H9 (cell line): ENCODE measurements around the gene TNFRSF1B. TPM values are rescaled to one million over a fixed set of nuclear protein-coding genes. Genes with fewer than 3 reads are reported as not detected.

Experiments
- DNase-seq: peaks from one replicate; pipeline ENCODE4 v3.0.0-alpha.2; 2017
- H2AFZ ChIP-seq: one replicate; pipeline ENCODE4 v1.6.1; 2013; ENCODE audit warnings: mild to moderate bottlenecking, low read length, control low read depth, moderate library complexity
- H2AK5ac ChIP-seq: 2 replicates; pipeline ENCODE4 v1.6.1; 2013; ENCODE audit warnings: low read length, control low read depth, mixed read lengths; ENCODE audit not compliant: insufficient read length
- H2BK120ac ChIP-seq: one replicate; pipeline ENCODE4 v1.6.1; 2013; ENCODE audit warnings: low read depth, mild to moderate bottlenecking, low read length, control low read depth, inconsistent platforms; ENCODE audit not compliant: poor library complexity, severe bottlenecking
- H2BK12ac ChIP-seq: 2 replicates; pipeline ENCODE4 v1.6.1; 2013; ENCODE audit warnings: low read length, control low read depth, mixed read lengths, low read depth; ENCODE audit not compliant: insufficient read length
- H2BK15ac ChIP-seq: 2 replicates; pipeline ENCODE4 v1.6.1; 2013; ENCODE audit warnings: low read depth, low read length, control low read depth
- H2BK20ac ChIP-seq: one replicate; pipeline ENCODE4 v1.6.1; 2013; ENCODE audit warnings: low read depth, mild to moderate bottlenecking, low read length, control low read depth, inconsistent platforms; ENCODE audit not compliant: poor library complexity, severe bottlenecking
- H2BK5ac ChIP-seq: 2 replicates; pipeline ENCODE4 v1.6.1; 2013; ENCODE audit warnings: low read length, control low read depth, mixed read lengths; ENCODE audit not compliant: insufficient read length
- H3K14ac ChIP-seq: 2 replicates; pipeline ENCODE4 v1.6.1; 2013; ENCODE audit warnings: low read length, control low read depth; ENCODE audit not compliant: insufficient read depth
- H3K18ac ChIP-seq: 2 replicates; pipeline ENCODE4 v1.6.1; 2013; ENCODE audit warnings: low read depth, mild to moderate bottlenecking, mixed read lengths, low read length, control low read depth; ENCODE audit not compliant: insufficient read length
- H3K23ac ChIP-seq: 2 replicates; pipeline ENCODE4 v1.6.1; 2013; ENCODE audit warnings: low read length, control low read depth, mixed read lengths, low read depth; ENCODE audit not compliant: insufficient read length
- H3K23me2 ChIP-seq: 2 replicates; pipeline ENCODE4 v1.6.1; 2013; ENCODE audit warnings: low read depth, mild to moderate bottlenecking, mixed read lengths, low read length, control low read depth; ENCODE audit not compliant: insufficient read length, poor library complexity, severe bottlenecking
- H3K27ac ChIP-seq: 2 replicates; pipeline ENCODE4 v1.5.1; 2013; ENCODE audit warnings: low read length, control low read depth, mixed read lengths, low read depth; ENCODE audit not compliant: insufficient read length
- H3K27me3 ChIP-seq: 2 replicates; pipeline ENCODE4 v1.6.1; 2013; ENCODE audit warnings: low read length, control low read depth, inconsistent platforms; ENCODE audit not compliant: insufficient read depth
- H3K4ac ChIP-seq: 2 replicates; pipeline ENCODE4 v1.6.1; 2013; ENCODE audit warnings: low read depth, mild to moderate bottlenecking, control low read depth, inconsistent platforms, low read length, moderate library complexity
- H3K4me1 ChIP-seq: 2 replicates; pipeline ENCODE4 v1.6.1; 2013; ENCODE audit warnings: low read length, control low read depth, inconsistent platforms; ENCODE audit not compliant: insufficient read depth
- H3K4me2 ChIP-seq: 2 replicates; pipeline ENCODE4 v1.6.1; 2013; ENCODE audit warnings: low read length, control low read depth, mixed read lengths; ENCODE audit not compliant: insufficient read length, insufficient read depth
- H3K56ac ChIP-seq: 2 replicates; pipeline ENCODE4 v1.6.1; 2013; ENCODE audit warnings: low read depth, mild to moderate bottlenecking, mixed read lengths, low read length, control low read depth; ENCODE audit not compliant: insufficient read length
- H3K79me1 ChIP-seq: 2 replicates; pipeline ENCODE4 v1.6.1; 2013; ENCODE audit warnings: low read depth, mild to moderate bottlenecking, moderate library complexity, low read length, control low read depth, inconsistent platforms; ENCODE audit not compliant: insufficient read depth, poor library complexity, severe bottlenecking
- H3K79me2 ChIP-seq: 2 replicates; pipeline ENCODE4 v1.6.1; 2013; ENCODE audit warnings: low read length, control low read depth, inconsistent platforms; ENCODE audit not compliant: insufficient read depth
- H3K9ac ChIP-seq: 2 replicates; pipeline ENCODE4 v1.6.1; 2013; ENCODE audit warnings: low read length, control low read depth, mixed read lengths; ENCODE audit not compliant: insufficient read length; ENCODE audit errors: extremely low read depth
- H3K9me3 ChIP-seq: one replicate; pipeline ENCODE4 v1.6.1; 2013; ENCODE audit warnings: low read depth, low read length, inconsistent platforms; ENCODE audit not compliant: control insufficient read depth
- H3T11ph ChIP-seq: one replicate; pipeline ENCODE4 v1.6.1; 2013; ENCODE audit warnings: mild to moderate bottlenecking, low read length, control low read depth, inconsistent platforms
- H4K20me1 ChIP-seq: one replicate; pipeline ENCODE4 v1.6.1; 2013; ENCODE audit not compliant: control insufficient read depth, insufficient read length, insufficient read depth
- H4K5ac ChIP-seq: 2 replicates; pipeline ENCODE4 v1.6.1; 2013; ENCODE audit warnings: low read depth, mild to moderate bottlenecking, mixed read lengths, low read length, control low read depth; ENCODE audit not compliant: insufficient read length
- H4K8ac ChIP-seq: replicated peaks from 2 replicates; pipeline ENCODE4 v1.6.1; 2013; ENCODE audit warnings: low read length, control low read depth, mixed read lengths, low read depth; ENCODE audit not compliant: insufficient read length
- H4K91ac ChIP-seq: 2 replicates; pipeline ENCODE4 v1.6.1; 2013; ENCODE audit warnings: low read depth, mild to moderate bottlenecking, moderate library complexity, mixed read lengths, low read length, control low read depth; ENCODE audit not compliant: insufficient read length
- H3K27ac Mint-ChIP-seq, 3 experiments: 2 replicates in 2 of 3; 3 replicates in 1 of 3; pipeline ENCODE4 v1.8.0; 2020 to 2021; ENCODE audit warnings: mixed read lengths in 3 of 3, mild to moderate bottlenecking in 1 of 3, moderate library complexity in 1 of 3
- H3K27me3 Mint-ChIP-seq: 2 replicates; pipeline ENCODE4 v1.8.0; 2021; ENCODE audit warnings: low read depth, mild to moderate bottlenecking, moderate library complexity, mixed read lengths
- H3K36me3 Mint-ChIP-seq, 3 experiments: 2 replicates in 2 of 3; 3 replicates in 1 of 3; pipeline ENCODE4 v1.8.0; 2020 to 2021; ENCODE audit warnings: low read depth in 3 of 3, mixed read lengths in 3 of 3; ENCODE audit not compliant: insufficient read depth in 1 of 3
- H3K4me1 Mint-ChIP-seq, 2 experiments: 2 replicates each; pipeline ENCODE4 v1.8.0; 2020; ENCODE audit warnings: mixed read lengths in 2 of 2
- H3K4me3 Mint-ChIP-seq, 2 experiments: 2 replicates in 1 of 2; 3 replicates in 1 of 2; pipeline ENCODE4 v1.8.0; 2020 to 2021; ENCODE audit warnings: mild to moderate bottlenecking in 2 of 2, mixed read lengths in 2 of 2, moderate library complexity in 1 of 2
- H3K9me3 Mint-ChIP-seq, 2 experiments: 2 replicates in 1 of 2; 3 replicates in 1 of 2; pipeline ENCODE4 v1.8.0; 2020; ENCODE audit warnings: mild to moderate bottlenecking in 2 of 2, mixed read lengths in 2 of 2, moderate library complexity in 1 of 2
- WGBS: extraction: QIAGEN DNeasy Blood & Tissue Kit; methylation state at CpG from one replicate; pipeline ENCODE4 v1.1.7; 2013; ENCODE audit warnings: missing lambda C conversion rate, low lambda C conversion rate, mixed read lengths; ENCODE audit not compliant: insufficient read length; ENCODE audit errors: extremely low coverage; 5-methylcytosine and 5-hydroxymethylcytosine counted together
- total RNA-seq: library from RNA; stranded (reverse); gene quantifications from 2 replicates; pipeline ENCODE4 v1.2.1, GENCODE V29; 2021
- TF ChIP-seq, protein P1 (sequence below): fragments of 200-600 bp; sonication (generic); conservative IDR thresholded peaks from 3 replicates; pipeline ENCODE4 v1.8.0; 2021; ENCODE audit warnings: antibody characterized with exemption, mild to moderate bottlenecking

The TNFRSF1B gene
- total RNA-seq, 1 experiment from 2014 or later: 0.57 TPM

DNA sequence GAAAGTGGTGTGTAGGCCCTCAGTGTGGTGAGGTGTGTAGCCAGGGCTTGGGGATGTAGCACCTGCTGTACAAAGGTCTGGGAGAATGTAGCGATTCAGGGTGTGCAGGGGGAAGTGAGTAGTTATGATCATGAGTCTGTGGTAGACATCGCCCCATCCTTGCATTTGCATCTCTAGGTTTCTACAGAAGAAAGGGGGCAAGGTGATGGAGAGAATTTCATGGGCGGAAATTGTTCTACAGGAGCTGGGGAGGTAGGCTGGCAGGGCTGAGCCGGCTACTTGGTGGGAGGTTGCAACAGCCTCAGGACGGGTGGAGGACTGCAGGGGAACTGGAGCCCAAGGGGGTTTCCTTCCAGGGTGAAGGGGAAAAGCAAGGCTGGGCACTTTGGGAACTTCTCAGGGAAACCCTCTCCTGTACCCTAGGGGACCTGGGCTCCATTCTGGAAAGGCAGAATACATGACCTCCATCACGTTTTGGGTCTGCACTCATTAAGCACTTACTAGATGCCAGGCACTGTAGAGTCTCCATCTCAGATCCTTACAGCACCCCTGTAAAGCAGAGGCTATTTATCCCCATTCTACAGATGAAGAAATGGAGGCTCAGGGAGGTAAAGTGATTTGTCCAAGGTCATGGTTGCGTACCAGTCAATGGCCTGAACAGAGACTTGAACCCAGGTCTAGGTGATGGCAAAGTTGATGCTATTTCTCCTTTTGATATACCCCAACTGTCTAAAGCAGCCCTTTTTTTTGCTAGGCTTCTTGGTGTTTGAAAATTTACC, 14.5 kb upstream of the TNFRSF1B start:
- no peak overlapping the region for H2BK20ac ChIP-seq
- no peak overlapping the region for H2BK120ac ChIP-seq
- no peak overlapping the region for H4K8ac ChIP-seq
- no peak overlapping the region for H2AFZ ChIP-seq
- peaks cover under 1 to 5% of the 10 kb centered on the region in 2 experiments; a peak in 2 of 4 replicates for H3K4me1 Mint-ChIP-seq
- H4K20me1 ChIP-seq: no peaks in the 10 kb centered on the region
- H3K27ac Mint-ChIP-seq: no peak overlapping the region
- no peak overlapping the region for H3K56ac ChIP-seq
- H3K9me3 ChIP-seq: no peaks in the 10 kb centered on the region
- H3K4ac ChIP-seq: no peak overlapping the region
- no CpG with 5 or more reads among the region's 7 CpGs for WGBS
- H3K4me2 ChIP-seq: no peak overlapping the region
- no peak overlapping the region for H4K91ac ChIP-seq
- H3K18ac ChIP-seq: no peak overlapping the region
- H3K27me3 Mint-ChIP-seq: peaks cover 12% of the 10 kb centered on the region
- H3K36me3 Mint-ChIP-seq: no peaks in the 10 kb centered on the region
- no peaks in the 10 kb centered on the region for H3K4me1 ChIP-seq
- H3K23ac ChIP-seq: no peak overlapping the region
- no peaks in the 10 kb centered on the region for H3K79me2 ChIP-seq
- H3K9ac ChIP-seq: no peak overlapping the region
- H3K79me1 ChIP-seq: no peaks in the 10 kb centered on the region
- no peaks in the 10 kb centered on the region for H3K27me3 ChIP-seq
- no peaks in the 10 kb centered on the region for H3K23me2 ChIP-seq
- DNase-seq: no peak
- H2BK15ac ChIP-seq: no peak overlapping the region
- no peaks in the 10 kb centered on the region; a peak in 1 of 5 replicates for H3K9me3 Mint-ChIP-seq
- H3T11ph ChIP-seq: no peak overlapping the region
- H3K4me3 Mint-ChIP-seq: no peak overlapping the region
- TF ChIP-seq, protein P1, sequence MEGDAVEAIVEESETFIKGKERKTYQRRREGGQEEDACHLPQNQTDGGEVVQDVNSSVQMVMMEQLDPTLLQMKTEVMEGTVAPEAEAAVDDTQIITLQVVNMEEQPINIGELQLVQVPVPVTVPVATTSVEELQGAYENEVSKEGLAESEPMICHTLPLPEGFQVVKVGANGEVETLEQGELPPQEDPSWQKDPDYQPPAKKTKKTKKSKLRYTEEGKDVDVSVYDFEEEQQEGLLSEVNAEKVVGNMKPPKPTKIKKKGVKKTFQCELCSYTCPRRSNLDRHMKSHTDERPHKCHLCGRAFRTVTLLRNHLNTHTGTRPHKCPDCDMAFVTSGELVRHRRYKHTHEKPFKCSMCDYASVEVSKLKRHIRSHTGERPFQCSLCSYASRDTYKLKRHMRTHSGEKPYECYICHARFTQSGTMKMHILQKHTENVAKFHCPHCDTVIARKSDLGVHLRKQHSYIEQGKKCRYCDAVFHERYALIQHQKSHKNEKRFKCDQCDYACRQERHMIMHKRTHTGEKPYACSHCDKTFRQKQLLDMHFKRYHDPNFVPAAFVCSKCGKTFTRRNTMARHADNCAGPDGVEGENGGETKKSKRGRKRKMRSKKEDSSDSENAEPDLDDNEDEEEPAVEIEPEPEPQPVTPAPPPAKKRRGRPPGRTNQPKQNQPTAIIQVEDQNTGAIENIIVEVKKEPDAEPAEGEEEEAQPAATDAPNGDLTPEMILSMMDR: no peak
- H2AK5ac ChIP-seq: no peak overlapping the region
- no peak overlapping the region for H3K27ac ChIP-seq
- no peak overlapping the region for H2BK5ac ChIP-seq
- H4K5ac ChIP-seq: no peak overlapping the region
- H2BK12ac ChIP-seq: no peak overlapping the region
- H3K14ac ChIP-seq: no peak overlapping the region
